Left lung (tissue), 10 donors: ENCODE results near the gene WSB2. TPM values are rescaled to one million over a fixed set of nuclear protein-coding genes. Genes with fewer than 3 reads are reported as not detected.
"Not testable (repeated sequence)": the region's sequence is repeated elsewhere in the genome, so short reads cannot be mapped to it uniquely, and the experiment has no call there.

Experiments used
- ATAC-seq: fragments of 200-7000 bp; cut with Tn5 transposase; one replicate; pipeline ENCODE4 v1.9.1; 2020; ENCODE audit warnings: moderate library complexity
- DNase-seq, 4 donors: peaks; one replicate each; pipeline ENCODE4 v3.0.0-alpha.2; 2013 to 2020
- H3K27ac ChIP-seq, 2 donors: fragments of 200-600 bp; sonication (generic) in 1 of 2; one replicate each; pipeline versions ENCODE4 v1.5.0 to v1.8.0; 2020 to 2021
- H3K27me3 ChIP-seq, 2 donors: fragments of 200-600 bp; sonication (generic) in 1 of 2; one replicate each; pipeline versions ENCODE4 v1.5.0 to v1.8.0; 2020 to 2021
- H3K36me3 ChIP-seq, 2 donors: fragments of 200-600 bp; sonication (generic) in 1 of 2; one replicate each; pipeline versions ENCODE4 v1.5.0 to v1.8.0; 2020 to 2021
- H3K4me1 ChIP-seq, 2 donors: fragments of 200-600 bp; one replicate each; pipeline ENCODE4 v1.8.0; 2021
- H3K4me3 ChIP-seq, 2 donors: fragments of 200-600 bp; sonication (generic) in 1 of 2; one replicate each; pipeline versions ENCODE4 v1.5.0 to v1.8.0; 2020 to 2021; ENCODE audit warnings: mild to moderate bottlenecking in 1 of 2
- H3K9me3 ChIP-seq, 2 donors: fragments of 200-600 bp; sonication (generic) in 1 of 2; one replicate each; pipeline versions ENCODE4 v1.5.0 to v1.8.0; 2020 to 2021
- intact Hi-C, 2 donors: fragments of 100-400 bp; cut with DNase I; formaldehyde crosslinking; loops; one replicate each; pipeline versions ENCODE4 v1.11.2 to v1.14.2; 2022
- polyA plus RNA-seq, 6 donors: library from polyadenylated mRNA; unstranded; fragments of 120-200 nt; gene quantifications; one replicate each; pipeline ENCODE4 v1.2.1, GENCODE V29; 2013; ENCODE audit not compliant: insufficient read length in 6 of 6
- total RNA-seq, 2 donors: library from RNA; stranded (reverse); fragmentation: NEBNext Ultra II Directional; extraction: Animal tissue kit (Norgen Biotek cat#: 25700); gene quantifications; one replicate each; pipeline ENCODE4 v1.2.1, GENCODE V29; 2021
- TF ChIP-seq, protein P1 (sequence below), 2 donors: fragments of 200-600 bp; sonication (generic) in 1 of 2; IDR thresholded peaks; one replicate each; pipeline versions ENCODE4 v1.5.0 to v1.8.0; 2021; ENCODE audit warnings: antibody characterized with exemption in 2 of 2
- donor health status: DM: no; HTN: yes; CAD: no.
- donor health status: DM: no; HTN: no; CAD: no.

The WSB2 gene
- total and polyA plus RNA-seq, 8 donors, result 52.7 to 129 (median 55.0) TPM

DNA sequence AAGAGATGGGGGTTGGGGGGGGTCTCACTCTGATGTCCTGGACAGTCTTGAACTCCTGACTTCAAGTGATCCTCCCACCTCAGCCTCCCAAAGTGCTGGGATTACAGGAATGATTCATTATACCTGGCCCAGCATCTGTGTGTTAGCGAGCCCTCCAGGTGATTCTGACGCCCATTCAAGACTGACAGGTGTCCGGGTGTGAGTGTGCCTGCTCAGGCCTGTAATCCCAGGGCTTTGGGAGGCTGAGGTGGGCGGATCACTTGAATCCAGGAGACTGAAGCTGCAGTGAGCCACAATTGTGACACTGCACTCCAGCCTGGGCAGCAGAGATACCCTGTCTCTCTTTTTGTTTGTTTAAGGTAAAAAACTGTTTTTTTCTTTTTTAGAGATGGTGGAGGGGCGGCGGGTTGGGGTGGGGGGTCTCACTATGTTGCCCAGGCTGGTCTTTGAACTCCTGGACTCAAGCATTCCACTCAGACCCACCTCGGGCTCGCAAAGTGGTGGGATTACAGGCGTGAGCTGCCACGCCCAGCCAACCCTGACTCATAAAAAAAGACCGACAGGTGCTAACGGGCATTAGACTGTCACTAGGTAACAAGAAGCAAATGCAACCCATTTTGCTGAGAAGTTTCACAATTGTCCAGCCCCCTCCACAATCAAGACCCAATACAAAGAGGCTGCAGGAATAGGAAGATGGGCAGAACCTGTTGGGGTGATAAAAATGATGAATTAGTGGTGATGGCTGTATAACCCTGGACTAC, 38.1 kb upstream of the WSB2 start:
- TF ChIP-seq, protein P1, sequence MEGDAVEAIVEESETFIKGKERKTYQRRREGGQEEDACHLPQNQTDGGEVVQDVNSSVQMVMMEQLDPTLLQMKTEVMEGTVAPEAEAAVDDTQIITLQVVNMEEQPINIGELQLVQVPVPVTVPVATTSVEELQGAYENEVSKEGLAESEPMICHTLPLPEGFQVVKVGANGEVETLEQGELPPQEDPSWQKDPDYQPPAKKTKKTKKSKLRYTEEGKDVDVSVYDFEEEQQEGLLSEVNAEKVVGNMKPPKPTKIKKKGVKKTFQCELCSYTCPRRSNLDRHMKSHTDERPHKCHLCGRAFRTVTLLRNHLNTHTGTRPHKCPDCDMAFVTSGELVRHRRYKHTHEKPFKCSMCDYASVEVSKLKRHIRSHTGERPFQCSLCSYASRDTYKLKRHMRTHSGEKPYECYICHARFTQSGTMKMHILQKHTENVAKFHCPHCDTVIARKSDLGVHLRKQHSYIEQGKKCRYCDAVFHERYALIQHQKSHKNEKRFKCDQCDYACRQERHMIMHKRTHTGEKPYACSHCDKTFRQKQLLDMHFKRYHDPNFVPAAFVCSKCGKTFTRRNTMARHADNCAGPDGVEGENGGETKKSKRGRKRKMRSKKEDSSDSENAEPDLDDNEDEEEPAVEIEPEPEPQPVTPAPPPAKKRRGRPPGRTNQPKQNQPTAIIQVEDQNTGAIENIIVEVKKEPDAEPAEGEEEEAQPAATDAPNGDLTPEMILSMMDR (IDR thresholded peaks at IDR 0.05), result no peak
- no peaks in the 10 kb centered on the region for H3K9me3 ChIP-seq
- H3K4me3 ChIP-seq, result no peak overlapping the region
- H3K27ac ChIP-seq, result no peak overlapping the region
- DNase-seq, result no peak
- H3K36me3 ChIP-seq, result peaks cover 0 to under 1% of the 10 kb centered on the region in 2 donors
- H3K4me1 ChIP-seq, result peaks cover 0 to 14% of the 10 kb centered on the region in 2 donors
- ATAC-seq, result no peak
- intact Hi-C loops, result no loop called here
- peaks cover 0 to 13% of the 10 kb centered on the region in 2 donors for H3K27me3 ChIP-seq

DNA sequence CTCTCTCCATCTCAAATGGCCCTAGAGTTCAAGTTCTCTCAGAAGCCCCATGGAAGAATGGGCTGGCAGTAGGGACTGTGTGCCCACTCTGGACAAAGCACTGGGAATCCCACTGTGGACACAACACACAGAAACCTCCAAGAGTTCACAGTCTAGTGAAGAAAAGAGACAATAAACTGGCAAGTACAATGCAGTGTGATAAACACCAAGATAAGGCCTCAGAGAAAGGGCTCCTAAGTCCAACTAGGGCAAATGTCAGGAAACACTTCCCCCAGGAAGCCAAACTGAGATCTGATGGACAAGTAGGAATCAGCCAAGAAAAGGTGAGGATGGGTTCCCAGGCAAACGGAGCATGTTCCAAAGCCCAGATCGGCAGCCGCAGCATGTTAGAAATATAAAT, 37.4 kb upstream of the WSB2 start:
- peaks cover 0 to 11% of the 10 kb centered on the region in 2 donors for H3K4me1 ChIP-seq
- H3K4me3 ChIP-seq, result no peak overlapping the region
- ATAC-seq, result no peak
- H3K27ac ChIP-seq, result no peak overlapping the region
- no peaks in the 10 kb centered on the region for H3K9me3 ChIP-seq
- DNase-seq, result no peak
- H3K27me3 ChIP-seq, result peaks cover 0 to 6% of the 10 kb centered on the region in 2 donors
- TF ChIP-seq, protein P1 (IDR thresholded peaks at IDR 0.05), result no peak
- peaks cover 0 to 4% of the 10 kb centered on the region in 2 donors for H3K36me3 ChIP-seq
- intact Hi-C loops, result no loop called here

DNA sequence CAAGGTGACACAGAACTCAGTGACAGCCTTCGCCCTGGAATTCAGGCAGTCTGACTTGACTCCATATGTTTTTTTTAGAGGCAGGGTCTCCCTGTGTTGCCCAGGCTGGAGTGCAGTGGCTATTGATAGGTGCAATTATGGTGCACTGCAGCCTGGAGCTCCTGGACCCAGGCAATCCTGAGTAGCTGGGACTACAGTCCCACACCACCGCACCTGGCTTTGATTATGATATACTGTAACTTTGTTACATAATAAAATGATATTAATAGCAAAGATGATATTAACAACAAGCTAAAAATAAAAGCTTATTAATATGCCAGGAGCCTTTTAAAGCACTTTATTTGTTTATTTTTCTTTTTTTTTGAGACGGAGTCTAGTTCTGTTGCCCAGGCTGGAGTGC, 33.1 kb upstream of the WSB2 start:
- ATAC-seq (no peak), DNase-seq (no peak)
- Histone ChIP-seq H3K9me3 (no peaks in the 10 kb centered on the region), H3K36me3 (peaks cover 0 to 24% of the 10 kb centered on the region in 2 donors), H3K4me1 (no peaks in the 10 kb centered on the region), H3K27ac (no peak overlapping the region), H3K4me3 (no peak overlapping the region), H3K27me3 (no peaks in the 10 kb centered on the region)
- TF ChIP-seq, protein P1 (IDR thresholded peaks at IDR 0.05), result no peak
- intact Hi-C loops, result no loop called here

DNA sequence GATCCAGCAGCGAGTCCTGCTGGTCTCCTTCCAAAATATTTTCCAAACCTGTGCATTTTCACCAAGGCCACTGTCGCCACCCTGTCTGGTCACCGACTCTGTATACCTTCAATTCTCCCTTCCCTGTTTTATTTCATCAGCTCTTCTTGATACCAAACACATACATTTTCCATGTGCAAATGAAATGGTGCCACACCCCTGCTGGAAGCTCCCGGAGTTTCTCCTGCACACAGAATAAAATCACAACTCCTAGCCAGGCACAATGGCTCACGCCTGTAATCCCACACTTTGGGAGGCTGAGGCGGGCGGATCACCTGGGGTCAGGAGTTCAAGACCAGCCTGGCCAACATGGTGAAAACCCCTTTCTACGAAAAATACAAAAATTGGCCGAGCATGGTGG, 28.8 kb upstream of the WSB2 start:
- Histone ChIP-seq H3K4me3 (no peak overlapping the region), H3K9me3 (no peaks in the 10 kb centered on the region), H3K4me1 (no peaks in the 10 kb centered on the region), H3K27ac (no peak overlapping the region), H3K36me3 (peaks cover 0 to 24% of the 10 kb centered on the region in 2 donors), H3K27me3 (no peaks in the 10 kb centered on the region)
- DNase-seq (no peak), ATAC-seq (no peak)
- intact Hi-C loops, result no loop called here
- TF ChIP-seq, protein P1 (IDR thresholded peaks at IDR 0.05), result no peak

DNA sequence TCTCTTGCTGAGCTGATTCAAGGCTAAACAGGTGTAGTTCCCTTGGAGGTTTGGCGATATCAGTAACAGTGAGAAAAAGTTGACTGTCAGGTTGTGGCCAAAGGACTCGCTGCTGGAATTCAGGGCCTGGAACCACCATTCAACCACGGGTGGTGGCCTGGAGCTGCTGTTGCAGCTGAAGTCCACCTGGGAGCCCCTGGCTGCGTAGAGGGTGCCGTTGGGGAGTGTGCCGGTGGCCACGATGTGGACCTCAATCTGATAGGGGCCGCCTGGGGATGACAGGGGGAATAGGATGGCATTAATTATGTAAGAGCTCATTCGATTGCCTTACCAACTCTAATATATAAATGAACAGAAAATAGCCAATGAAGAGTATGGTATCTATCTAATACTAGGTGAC, 21.2 kb upstream of the WSB2 start:
- Histone ChIP-seq H3K4me1 (no peaks in the 10 kb centered on the region), H3K9me3 (peaks cover 0 to 1% of the 10 kb centered on the region in 2 donors), H3K27ac (no peak overlapping the region), H3K4me3 (no peak overlapping the region), H3K27me3 (no peaks in the 10 kb centered on the region), H3K36me3 (peaks cover 0 to 47% of the 10 kb centered on the region in 2 donors)
- ATAC-seq (no peak), DNase-seq (peak in 1 of 4 donors; percentile 62)
- intact Hi-C loops, result no loop called here
- TF ChIP-seq, protein P1 (IDR thresholded peaks at IDR 0.05), result no peak

DNA sequence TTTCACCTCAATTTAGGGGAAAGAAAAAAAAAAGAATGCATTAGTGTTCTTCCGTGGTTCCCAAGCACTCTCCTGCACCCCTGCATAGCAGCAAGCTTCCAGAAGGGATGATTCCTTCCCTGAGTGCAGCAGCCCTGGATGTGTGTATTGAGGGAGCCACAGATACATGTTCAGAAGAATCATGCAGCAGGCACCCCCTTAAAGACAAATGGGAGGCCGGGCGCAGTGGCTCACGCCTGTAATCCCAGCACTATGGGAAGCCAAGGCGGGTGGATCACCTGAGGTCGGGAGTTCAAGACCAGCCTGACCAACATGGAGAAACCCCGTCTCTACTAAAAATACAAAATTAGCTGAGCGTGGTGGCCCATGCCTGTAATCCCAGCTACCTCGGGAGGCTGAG, 20.5 kb upstream of the WSB2 start:
- intact Hi-C loops, DNase-seq, H3K4me1 ChIP-seq, H3K27me3 ChIP-seq, H3K4me3 ChIP-seq, H3K27ac ChIP-seq, H3K9me3 ChIP-seq, ATAC-seq: not testable (repeated sequence)
- H3K36me3 ChIP-seq, result peaks cover 0 to 48% of the 10 kb centered on the region in 2 donors
